IMR-90 (cell line): Measurements from ENCODE around the gene MMP3. TPM values are rescaled to one million over a fixed set of nuclear protein-coding genes. Genes with fewer than 3 reads are reported as not detected.

ENCODE experiments used
- ATAC-seq: fragments of 200-7000 bp; cut with Tn5 transposase; 2 replicates; pipeline ENCODE4 v1.9.1; 2020; ENCODE audit warnings: low read depth, mild to moderate bottlenecking, moderate library complexity
- BruUV-seq: library from RNA; stranded (reverse); fragments of 400-500 nt; replicated peaks from 2 replicates; lab custom pipeline; 2021; lab: Mats Ljungman, UMichigan
- CTCF ChIA-PET: fragments of 300-600 bp; formaldehyde crosslinking; extraction: SDS; loops from one replicate; lab custom pipeline; 2021; ENCODE audit warnings: antibody characterized with exemption; lab: Yijun Ruan, JAX
- POLR2A ChIA-PET: fragments of 300-600 bp; sonication (Branson Sonifier 250); formaldehyde crosslinking; loops from one replicate; lab custom pipeline; 2022; ENCODE audit warnings: antibody characterized with exemption; ENCODE audit not compliant: unreplicated experiment; lab: Charles Lee
- DNase-seq: peaks from one replicate; pipeline ENCODE4 v3.0.0; 2013
- H2AFZ ChIP-seq: replicated peaks from 2 replicates; pipeline ENCODE3; 2013; ENCODE audit warnings: low read length, mild to moderate bottlenecking; ENCODE audit not compliant: poor library complexity
- H2AK5ac ChIP-seq: 2 replicates; pipeline ENCODE4 v1.6.1; 2013; ENCODE audit warnings: low read depth, low read length, inconsistent platforms
- H2AK9ac ChIP-seq: replicated peaks from 2 replicates; pipeline ENCODE3; 2013; ENCODE audit warnings: mild to moderate bottlenecking, low read depth, low read length, moderate library complexity; ENCODE audit not compliant: poor library complexity
- H2BK120ac ChIP-seq: 2 replicates; pipeline ENCODE4 v1.6.1; 2013; ENCODE audit warnings: low read depth, low read length, inconsistent platforms
- H2BK15ac ChIP-seq: 3 replicates; pipeline ENCODE4 v1.6.1; 2013; ENCODE audit warnings: low read depth, low read length, inconsistent platforms
- H2BK20ac ChIP-seq: 2 replicates; pipeline ENCODE4 v1.6.1; 2013; ENCODE audit warnings: low read depth, mild to moderate bottlenecking, inconsistent platforms, low read length, moderate library complexity
- H2BK5ac ChIP-seq: 2 replicates; pipeline ENCODE4 v1.6.1; 2013; ENCODE audit warnings: mild to moderate bottlenecking, low read depth, low read length, inconsistent platforms; ENCODE audit not compliant: poor library complexity, severe bottlenecking
- H3K14ac ChIP-seq: replicated peaks from 2 replicates; pipeline ENCODE4 v1.6.1; 2013; ENCODE audit warnings: low read depth, low read length, inconsistent platforms
- H3K18ac ChIP-seq: 2 replicates; pipeline ENCODE4 v1.6.1; 2013; ENCODE audit warnings: low read depth, low read length, control low read depth
- H3K23ac ChIP-seq: 2 replicates; pipeline ENCODE4 v1.6.1; 2013; ENCODE audit warnings: low read depth, low read length, inconsistent platforms
- H3K27ac ChIP-seq: 2 replicates; pipeline ENCODE4 v1.5.1; 2013; ENCODE audit warnings: mild to moderate bottlenecking, control low read depth, low read length; ENCODE audit not compliant: insufficient read depth
- H3K27me3 ChIP-seq: 2 replicates; pipeline ENCODE4 v1.6.1; 2013; ENCODE audit warnings: low read length; ENCODE audit not compliant: control insufficient read depth, insufficient read depth
- H3K36me3 ChIP-seq: 2 replicates; pipeline ENCODE4 v1.6.1; 2013; ENCODE audit warnings: low read length, mixed read lengths; ENCODE audit not compliant: control insufficient read depth, insufficient read depth
- H3K4ac ChIP-seq: 2 replicates; pipeline ENCODE4 v1.6.1; 2013; ENCODE audit warnings: low read depth, low read length, inconsistent platforms
- H3K4me1 ChIP-seq: 2 replicates; pipeline ENCODE4 v1.6.1; 2013; ENCODE audit warnings: low read length, mixed read lengths; ENCODE audit not compliant: control insufficient read depth, insufficient read depth
- H3K4me2 ChIP-seq: 2 replicates; pipeline ENCODE4 v1.6.1; 2013; ENCODE audit warnings: low read depth, mild to moderate bottlenecking, control low read depth, low read length, moderate library complexity
- H3K4me3 ChIP-seq: 2 replicates; pipeline ENCODE4 v1.5.1; 2013; ENCODE audit warnings: low read depth, mild to moderate bottlenecking, control low read depth, low read length, moderate library complexity; ENCODE audit not compliant: insufficient read depth
- H3K56ac ChIP-seq: 2 replicates; pipeline ENCODE4 v1.6.1; 2013; ENCODE audit warnings: low read length, inconsistent platforms; ENCODE audit not compliant: insufficient read depth; ENCODE audit errors: extremely low read depth
- H3K79me1 ChIP-seq, 2 experiments: 2 replicates each; pipeline ENCODE4 v1.6.1; 2013; ENCODE audit warnings: low read length in 2 of 2, inconsistent platforms in 1 of 2, low read depth in 1 of 2
- H3K9ac ChIP-seq: 2 replicates; pipeline ENCODE4 v1.6.1; 2013; ENCODE audit warnings: low read depth, low read length, control low read depth
- H3K9me1 ChIP-seq: 2 replicates; pipeline ENCODE4 v1.6.1; 2013; ENCODE audit warnings: low read length, inconsistent platforms; ENCODE audit not compliant: insufficient read depth
- H3K9me3 ChIP-seq: 2 replicates; pipeline ENCODE4 v1.6.1; 2013; ENCODE audit warnings: low read length; ENCODE audit not compliant: control insufficient read depth, insufficient read depth
- H4K20me1 ChIP-seq: 2 replicates; pipeline ENCODE4 v1.6.1; 2013; ENCODE audit warnings: low read length, inconsistent platforms; ENCODE audit not compliant: insufficient read depth
- H4K5ac ChIP-seq: 2 replicates; pipeline ENCODE4 v1.6.1; 2013; ENCODE audit warnings: mild to moderate bottlenecking, low read depth, low read length, control low read depth
- H4K8ac ChIP-seq, 2 experiments: 2 replicates each; pipeline ENCODE4 v1.6.1; 2013; ENCODE audit warnings: low read depth in 2 of 2, low read length in 2 of 2, control low read depth in 1 of 2, inconsistent platforms in 1 of 2
- H4K91ac ChIP-seq: 2 replicates; pipeline ENCODE4 v1.6.1; 2013; ENCODE audit warnings: low read depth, low read length, inconsistent platforms; ENCODE audit not compliant: insufficient read depth
- BHLHE40 ChIP-seq: fragments of 150-350 bp; IDR thresholded peaks from 2 replicates; pipeline ENCODE4 v1.6.1; 2016; ENCODE audit warnings: mild to moderate bottlenecking, low read depth, low read length
- CEBPB ChIP-seq: IDR thresholded peaks from 2 replicates; pipeline ENCODE4 v1.6.1; 2012; ENCODE audit warnings: low read depth, low read length, improper control_type of control experiment
- CHD1 ChIP-seq: IDR thresholded peaks from 2 replicates; pipeline ENCODE4 v1.6.1; 2012; ENCODE audit warnings: low read depth, low read length, improper control_type of control experiment
- FOS ChIP-seq: fragments of 150-350 bp; IDR thresholded peaks from 2 replicates; pipeline ENCODE4 v1.6.1; 2016; ENCODE audit warnings: low read depth, low read length
- MAFK ChIP-seq: IDR thresholded peaks from 2 replicates; pipeline ENCODE4 v1.6.1; 2012; ENCODE audit warnings: low read depth, low read length, improper control_type of control experiment
- MAZ ChIP-seq: IDR thresholded peaks from 2 replicates; pipeline ENCODE4 v1.6.1; 2012; ENCODE audit warnings: low read depth, mild to moderate bottlenecking, low read length, improper control_type of control experiment, moderate library complexity, borderline replicate concordance
- MXI1 ChIP-seq: IDR thresholded peaks from 2 replicates; pipeline ENCODE4 v1.6.1; 2012; ENCODE audit warnings: low read depth, mild to moderate bottlenecking, low read length, moderate library complexity, borderline replicate concordance
- NFE2L2 ChIP-seq: fragments of 150-350 bp; IDR thresholded peaks from 2 replicates; pipeline ENCODE4 v1.6.1; 2016; ENCODE audit warnings: low read depth, mild to moderate bottlenecking, low read length
- POLR2A ChIP-seq: IDR thresholded peaks from 2 replicates; pipeline ENCODE4 v1.6.1; 2012; ENCODE audit warnings: mild to moderate bottlenecking, low read depth, low read length
- RAD21 ChIP-seq: IDR thresholded peaks from 2 replicates; pipeline ENCODE4 v1.6.1; 2012; ENCODE audit warnings: low read length, improper control_type of control experiment
- RCOR1 ChIP-seq: IDR thresholded peaks from 2 replicates; pipeline ENCODE4 v1.6.1; 2012; ENCODE audit warnings: mild to moderate bottlenecking, low read length, improper control_type of control experiment; ENCODE audit not compliant: insufficient replicate concordance
- RFX5 ChIP-seq: IDR thresholded peaks from 2 replicates; pipeline ENCODE4 v1.8.0; 2012; ENCODE audit warnings: low read depth, mild to moderate bottlenecking, low read length, moderate library complexity
- SMC3 ChIP-seq: fragments of 150-350 bp; IDR thresholded peaks from 2 replicates; pipeline ENCODE4 v1.6.1; 2016; ENCODE audit warnings: low read depth, mild to moderate bottlenecking, antibody characterized with exemption, low read length, moderate library complexity
- WGBS, 2 experiments: methylation state at CpG; one replicate each; pipeline versions ENCODE4 v1.1.5 to v1.1.7; 2013; ENCODE audit warnings: missing lambda C conversion rate in 2 of 2; ENCODE audit not compliant: insufficient read length in 1 of 2; ENCODE audit errors: extremely low coverage in 2 of 2; 5-methylcytosine and 5-hydroxymethylcytosine counted together
- dilution Hi-C: fragments of 300-500 bp; cut with HindIII; formaldehyde crosslinking; loops from one replicate; pipeline ENCODE4 v1.14.3; 2018; ENCODE audit warnings: low sequenced_read_pairs; ENCODE audit not compliant: unreplicated experiment
- in situ Hi-C: fragments of 300-500 bp; cut with MboI; formaldehyde crosslinking; loops from 3 replicates; pipeline ENCODE4 v1.14.3; 2019; ENCODE audit warnings: low sequenced_read_pairs, inconsistent platforms, mixed read lengths
- intact Hi-C: fragments of 100-400 bp; cut with micrococcal nuclease; formaldehyde crosslinking; loops from 2 replicates; pipeline ENCODE4 v1.10.0; 2022
- polyA plus RNA-seq, 3 experiments: library from polyadenylated mRNA; depleted of rRNA; stranded (reverse); fragments of >200 nt; gene quantifications; 2 replicates each; pipeline ENCODE4 v1.2.3, GENCODE V29; 2012; ENCODE audit warnings: low replicate concordance in 1 of 3
- total RNA-seq: library from RNA; depleted of rRNA; stranded (reverse); fragments of >200 nt; gene quantifications from 2 replicates; pipeline ENCODE4 v1.2.3, GENCODE V29; 2012
- TF ChIP-seq, protein P1 (sequence below): fragments of 150-350 bp; IDR thresholded peaks from 2 replicates; pipeline ENCODE4 v1.6.1; 2016; ENCODE audit warnings: low read depth, mild to moderate bottlenecking, low read length, moderate library complexity, borderline replicate concordance
- TF ChIP-seq, protein P2 (sequence below): conservative IDR thresholded peaks from 2 replicates; pipeline ENCODE4 v1.5.1; 2012; ENCODE audit warnings: mild to moderate bottlenecking, low read depth, low read length, improper control_type of control experiment
- TF ChIP-seq, protein P3 (sequence below): fragments of 150-350 bp; IDR thresholded peaks from 2 replicates; pipeline ENCODE4 v1.6.1; 2017; ENCODE audit warnings: mild to moderate bottlenecking, antibody characterized with exemption, low read length, low read depth

MMP3 gene
- total and polyA plus RNA-seq, 2 of the 4 experiments (the other 2 are of a cell fraction), result under 0.01 to 0.39 TPM

DNA sequence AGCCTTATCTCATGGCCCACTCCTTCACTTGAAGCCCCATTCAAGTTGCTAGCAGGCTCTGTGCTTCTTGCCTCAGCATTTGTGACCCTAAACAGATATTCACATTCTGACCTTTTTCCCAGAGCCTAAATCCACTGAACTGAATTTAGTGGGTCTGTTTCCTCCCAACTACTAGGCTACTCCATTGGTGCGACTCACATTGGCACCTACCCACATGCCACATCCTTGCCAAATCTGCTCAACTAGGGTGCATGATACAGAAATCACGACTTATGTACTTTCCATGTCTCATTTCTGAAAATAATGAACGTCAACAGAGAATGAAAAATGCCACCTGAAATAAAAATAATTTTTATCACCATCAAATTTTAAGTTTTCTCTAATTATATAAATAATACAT lies 39.7 kb upstream of the MMP3 start:
- dilution Hi-C loops, result no loop called here
- H3K27ac ChIP-seq, result no peak overlapping the region
- no peak for DNase-seq

More for the DNA sequence above, 39.7 kb upstream of the MMP3 start:
- no peaks in the 10 kb centered on the region for H3K9me1 ChIP-seq
- no peak overlapping the region for H4K8ac ChIP-seq
- no peak overlapping the region for H4K91ac ChIP-seq
- no peak overlapping the region for H3K4me2 ChIP-seq
- no peaks in the 10 kb centered on the region for H4K20me1 ChIP-seq
- H2AK5ac ChIP-seq, result no peak overlapping the region
- no peaks in the 10 kb centered on the region for H3K9me3 ChIP-seq
- no peak overlapping the region for H2BK20ac ChIP-seq
- H3K4me1 ChIP-seq, result no peaks in the 10 kb centered on the region
- ChIA-PET POLR2A (interaction anchor here (0.9 kb wide), 1 partner anchor 8 kb away, joined by 3 read pairs; no protein-coding TSS in a partner anchor), CTCF (no interaction called here)
- no peak overlapping the region for H3K4me3 ChIP-seq
- WGBS, 2 experiments, result no CpG with 5 or more reads among the region's 3 CpGs
- ATAC-seq, result no peak
- TF ChIP-seq SMC3, result no peak
- TF ChIP-seq BHLHE40, result no peak
- no peak for TF ChIP-seq MAFK
- TF ChIP-seq RAD21, result no peak
- TF ChIP-seq NFE2L2, result no peak
- TF ChIP-seq, protein P1, sequence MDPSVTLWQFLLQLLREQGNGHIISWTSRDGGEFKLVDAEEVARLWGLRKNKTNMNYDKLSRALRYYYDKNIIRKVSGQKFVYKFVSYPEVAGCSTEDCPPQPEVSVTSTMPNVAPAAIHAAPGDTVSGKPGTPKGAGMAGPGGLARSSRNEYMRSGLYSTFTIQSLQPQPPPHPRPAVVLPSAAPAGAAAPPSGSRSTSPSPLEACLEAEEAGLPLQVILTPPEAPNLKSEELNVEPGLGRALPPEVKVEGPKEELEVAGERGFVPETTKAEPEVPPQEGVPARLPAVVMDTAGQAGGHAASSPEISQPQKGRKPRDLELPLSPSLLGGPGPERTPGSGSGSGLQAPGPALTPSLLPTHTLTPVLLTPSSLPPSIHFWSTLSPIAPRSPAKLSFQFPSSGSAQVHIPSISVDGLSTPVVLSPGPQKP, result no peak
- no peak for TF ChIP-seq CHD1
- no peak for TF ChIP-seq FOS
- TF ChIP-seq RCOR1, result no peak
- no peak for TF ChIP-seq MAZ
- TF ChIP-seq MXI1, result no peak
- TF ChIP-seq POLR2A, result no peak
- TF ChIP-seq, protein P2, sequence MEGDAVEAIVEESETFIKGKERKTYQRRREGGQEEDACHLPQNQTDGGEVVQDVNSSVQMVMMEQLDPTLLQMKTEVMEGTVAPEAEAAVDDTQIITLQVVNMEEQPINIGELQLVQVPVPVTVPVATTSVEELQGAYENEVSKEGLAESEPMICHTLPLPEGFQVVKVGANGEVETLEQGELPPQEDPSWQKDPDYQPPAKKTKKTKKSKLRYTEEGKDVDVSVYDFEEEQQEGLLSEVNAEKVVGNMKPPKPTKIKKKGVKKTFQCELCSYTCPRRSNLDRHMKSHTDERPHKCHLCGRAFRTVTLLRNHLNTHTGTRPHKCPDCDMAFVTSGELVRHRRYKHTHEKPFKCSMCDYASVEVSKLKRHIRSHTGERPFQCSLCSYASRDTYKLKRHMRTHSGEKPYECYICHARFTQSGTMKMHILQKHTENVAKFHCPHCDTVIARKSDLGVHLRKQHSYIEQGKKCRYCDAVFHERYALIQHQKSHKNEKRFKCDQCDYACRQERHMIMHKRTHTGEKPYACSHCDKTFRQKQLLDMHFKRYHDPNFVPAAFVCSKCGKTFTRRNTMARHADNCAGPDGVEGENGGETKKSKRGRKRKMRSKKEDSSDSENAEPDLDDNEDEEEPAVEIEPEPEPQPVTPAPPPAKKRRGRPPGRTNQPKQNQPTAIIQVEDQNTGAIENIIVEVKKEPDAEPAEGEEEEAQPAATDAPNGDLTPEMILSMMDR, result no peak
- TF ChIP-seq, protein P3, sequence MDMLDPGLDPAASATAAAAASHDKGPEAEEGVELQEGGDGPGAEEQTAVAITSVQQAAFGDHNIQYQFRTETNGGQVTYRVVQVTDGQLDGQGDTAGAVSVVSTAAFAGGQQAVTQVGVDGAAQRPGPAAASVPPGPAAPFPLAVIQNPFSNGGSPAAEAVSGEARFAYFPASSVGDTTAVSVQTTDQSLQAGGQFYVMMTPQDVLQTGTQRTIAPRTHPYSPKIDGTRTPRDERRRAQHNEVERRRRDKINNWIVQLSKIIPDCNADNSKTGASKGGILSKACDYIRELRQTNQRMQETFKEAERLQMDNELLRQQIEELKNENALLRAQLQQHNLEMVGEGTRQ, result no peak
- TF ChIP-seq RFX5, result no peak
- no peak for TF ChIP-seq CEBPB
- no peak overlapping the region for H3K56ac ChIP-seq
- H3K23ac ChIP-seq, result no peak overlapping the region
- peaks cover 11% of the 10 kb centered on the region for H3K27me3 ChIP-seq
- no peak overlapping the region for H2BK15ac ChIP-seq
- H3K79me1 ChIP-seq, result no peaks in the 10 kb centered on the region
- H3K14ac ChIP-seq, result no peak overlapping the region
- H2AK9ac ChIP-seq, result no peak overlapping the region
- H3K9ac ChIP-seq, result no peak overlapping the region
- H3K18ac ChIP-seq, result no peak overlapping the region
- no peak overlapping the region for H2BK120ac ChIP-seq
- no peak overlapping the region for H4K5ac ChIP-seq
- H3K36me3 ChIP-seq, result no peaks in the 10 kb centered on the region
- intact Hi-C loops (no loop called here), in situ Hi-C loops (no loop called here)
- H2BK5ac ChIP-seq, result no peak overlapping the region
- BruUV-seq, result no TSS peak
- H3K4ac ChIP-seq, result no peak overlapping the region
- no peak overlapping the region for H2AFZ ChIP-seq
